CD4-positive, alpha-beta T cell treated with Interleukin-4 for 1 hour (primary cell): ENCODE measurements around the gene MYOD1.

ENCODE experiments used
- DNase-seq, 2 donors: peaks; one replicate each; pipeline ENCODE4 v3.0.0-alpha.2; 2020 to 2022

The MYOD1 gene

GRCh38 chr11:17719028-17719937 lies at the start of gene MYOD1:
MYOD1 (plus strand) TSS chr11:17719571; CDS start chr11:17719783, 212 bp downstream.
- DNase-seq: no peak

GRCh38 chr11:17672469-17672868 lies 46.9 kb upstream of the MYOD1 start:
- no peak for DNase-seq

GRCh38 chr11:17673951-17674350 lies 45.4 kb upstream of the MYOD1 start:
- no peak for DNase-seq

GRCh38 chr11:17682848-17683247 lies 36.5 kb upstream of the MYOD1 start:
- no peak for DNase-seq

GRCh38 chr11:17683377-17684161 lies 35.8 kb upstream of the MYOD1 start:
- no peak for DNase-seq

- DNase-seq: no peak
Observed at GRCh38 chr11:17684550-17684949, 34.8 kb upstream of the MYOD1 start.

- DNase-seq: no peak
Observed at GRCh38 chr11:17686231-17686980, 33.0 kb upstream of the MYOD1 start.

- DNase-seq: no peak
Observed at GRCh38 chr11:17687946-17688670, 31.3 kb upstream of the MYOD1 start.

GRCh38 chr11:17691550-17691949 lies 27.8 kb upstream of the MYOD1 start:
- no peak for DNase-seq

GRCh38 chr11:17691976-17692375 lies 27.4 kb upstream of the MYOD1 start:
- no peak for DNase-seq

GRCh38 chr11:17692931-17693330 lies 26.4 kb upstream of the MYOD1 start:
- DNase-seq: no peak

GRCh38 chr11:17693531-17693930 lies 25.8 kb upstream of the MYOD1 start:
- DNase-seq: no peak

GRCh38 chr11:17694494-17695110 lies 24.8 kb upstream of the MYOD1 start:
- no peak for DNase-seq

- DNase-seq: no peak
Observed at GRCh38 chr11:17695454-17696441, 23.6 kb upstream of the MYOD1 start.

- no peak for DNase-seq
Observed at GRCh38 chr11:17696741-17697140, 22.6 kb upstream of the MYOD1 start.

- no peak for DNase-seq
Observed at GRCh38 chr11:17697175-17697949, 22.0 kb upstream of the MYOD1 start.

GRCh38 chr11:17699147-17700114 lies 19.9 kb upstream of the MYOD1 start:
- DNase-seq: no peak

GRCh38 chr11:17700991-17701390 lies 18.4 kb upstream of the MYOD1 start:
- DNase-seq: no peak

GRCh38 chr11:17702876-17703275 lies 16.5 kb upstream of the MYOD1 start:
- DNase-seq: no peak
